ENCODE measurements around the gene ZSWIM6.
"Not testable (repeated sequence)": the region's sequence is repeated elsewhere in the genome, so short reads cannot be mapped to it uniquely, and the experiment has no call there.

DNA sequence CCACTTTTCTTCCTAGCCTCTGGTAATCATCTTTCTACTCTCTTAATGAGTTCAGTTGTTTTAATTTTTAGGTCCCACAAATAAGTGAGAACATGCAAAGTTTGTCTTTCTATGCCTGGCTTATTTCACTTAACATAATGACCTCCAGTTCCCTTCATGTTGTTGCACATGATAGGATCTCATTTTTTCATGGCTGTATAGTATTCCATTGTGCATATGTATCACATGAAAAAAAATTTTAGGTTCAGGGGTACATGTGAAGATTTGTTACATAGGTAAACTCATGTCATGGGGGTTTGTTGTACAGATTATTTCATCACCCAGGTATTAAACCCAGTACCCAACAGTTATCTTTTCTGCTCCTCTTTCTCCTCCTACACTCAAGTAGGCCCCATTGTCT is 89.2 kb downstream of the ZSWIM6 start:
- TF ChIP-seq, protein P1, sequence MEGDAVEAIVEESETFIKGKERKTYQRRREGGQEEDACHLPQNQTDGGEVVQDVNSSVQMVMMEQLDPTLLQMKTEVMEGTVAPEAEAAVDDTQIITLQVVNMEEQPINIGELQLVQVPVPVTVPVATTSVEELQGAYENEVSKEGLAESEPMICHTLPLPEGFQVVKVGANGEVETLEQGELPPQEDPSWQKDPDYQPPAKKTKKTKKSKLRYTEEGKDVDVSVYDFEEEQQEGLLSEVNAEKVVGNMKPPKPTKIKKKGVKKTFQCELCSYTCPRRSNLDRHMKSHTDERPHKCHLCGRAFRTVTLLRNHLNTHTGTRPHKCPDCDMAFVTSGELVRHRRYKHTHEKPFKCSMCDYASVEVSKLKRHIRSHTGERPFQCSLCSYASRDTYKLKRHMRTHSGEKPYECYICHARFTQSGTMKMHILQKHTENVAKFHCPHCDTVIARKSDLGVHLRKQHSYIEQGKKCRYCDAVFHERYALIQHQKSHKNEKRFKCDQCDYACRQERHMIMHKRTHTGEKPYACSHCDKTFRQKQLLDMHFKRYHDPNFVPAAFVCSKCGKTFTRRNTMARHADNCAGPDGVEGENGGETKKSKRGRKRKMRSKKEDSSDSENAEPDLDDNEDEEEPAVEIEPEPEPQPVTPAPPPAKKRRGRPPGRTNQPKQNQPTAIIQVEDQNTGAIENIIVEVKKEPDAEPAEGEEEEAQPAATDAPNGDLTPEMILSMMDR (conservative IDR thresholded peaks at IDR 0.05 in 1 of 2, IDR thresholded peaks at IDR 0.05 in 1 of 2; ENCODE audit: extremely low read depth in 1 of 2, insufficient read depth in 1 of 2, low read depth in 1 of 2, low read length in 2 of 2): not testable (repeated sequence)
- TF ChIP-seq EZH2 (IDR thresholded peaks at IDR 0.05; ENCODE audit: borderline replicate concordance, low read length): not testable (repeated sequence)

Measured in mammary epithelial cell (primary cell).